ENCODE data around the gene HOXB5. TPM values are rescaled to one million over a fixed set of nuclear protein-coding genes. Genes with fewer than 3 reads are reported as not detected.

Gene HOXB5
- total RNA-seq, 1 experiment from 2014 or later: not detected

- Mint-ChIP-seq H3K36me3 (ENCODE audit: insufficient read depth, unreplicated experiment) (no peaks in the 10 kb centered on the region), H3K27ac (ENCODE audit: unreplicated experiment) (no peak overlapping the region), H3K4me3 (ENCODE audit: unreplicated experiment) (no peak overlapping the region), H3K9me3 (ENCODE audit: unreplicated experiment) (no peaks in the 10 kb centered on the region), H3K4me1 (ENCODE audit: low read depth, unreplicated experiment) (peaks cover 8% of the 10 kb centered on the region), H3K27me3 (ENCODE audit: insufficient read depth, unreplicated experiment) (peaks cover 18% of the 10 kb centered on the region)
- TF ChIP-seq CTCF (IDR thresholded peaks at IDR 0.05; ENCODE audit: insufficient read depth in 1 of 2, low read depth in 1 of 2, low read length in 1 of 2, severe bottlenecking in 1 of 2, unreplicated experiment in 1 of 2): no peak
- Histone ChIP-seq H3K9me3 (no peaks in the 10 kb centered on the region), H3K4me3 (ENCODE audit: low read depth, low read length) (no peak overlapping the region), H3K27me3 (replicated peaks; ENCODE audit: control insufficient read depth, insufficient read depth, low read length) (peaks cover 14% of the 10 kb centered on the region), H3K4me1 (peaks cover 20% of the 10 kb centered on the region), H3K36me3 (ENCODE audit: control insufficient read depth, insufficient read depth, low read length) (no peaks in the 10 kb centered on the region)
- DNase-seq: peak; percentile 66 to 83
- no TSS peak for BruUV-seq (replicated peaks)
- POLR2A ChIA-PET: no interaction called here
- intact Hi-C loops (cut with micrococcal nuclease; ENCODE audit: unreplicated experiment): no loop called here
- CTCF ChIA-PET: interaction anchor here (0.6 kb wide), 1 partner anchor 253 kb away, joined by 5 read pairs; no protein-coding TSS in a partner anchor
Measured at GRCh38 chr17:48630925-48631692, 37.5 kb upstream of the HOXB5 start.

DNA sequence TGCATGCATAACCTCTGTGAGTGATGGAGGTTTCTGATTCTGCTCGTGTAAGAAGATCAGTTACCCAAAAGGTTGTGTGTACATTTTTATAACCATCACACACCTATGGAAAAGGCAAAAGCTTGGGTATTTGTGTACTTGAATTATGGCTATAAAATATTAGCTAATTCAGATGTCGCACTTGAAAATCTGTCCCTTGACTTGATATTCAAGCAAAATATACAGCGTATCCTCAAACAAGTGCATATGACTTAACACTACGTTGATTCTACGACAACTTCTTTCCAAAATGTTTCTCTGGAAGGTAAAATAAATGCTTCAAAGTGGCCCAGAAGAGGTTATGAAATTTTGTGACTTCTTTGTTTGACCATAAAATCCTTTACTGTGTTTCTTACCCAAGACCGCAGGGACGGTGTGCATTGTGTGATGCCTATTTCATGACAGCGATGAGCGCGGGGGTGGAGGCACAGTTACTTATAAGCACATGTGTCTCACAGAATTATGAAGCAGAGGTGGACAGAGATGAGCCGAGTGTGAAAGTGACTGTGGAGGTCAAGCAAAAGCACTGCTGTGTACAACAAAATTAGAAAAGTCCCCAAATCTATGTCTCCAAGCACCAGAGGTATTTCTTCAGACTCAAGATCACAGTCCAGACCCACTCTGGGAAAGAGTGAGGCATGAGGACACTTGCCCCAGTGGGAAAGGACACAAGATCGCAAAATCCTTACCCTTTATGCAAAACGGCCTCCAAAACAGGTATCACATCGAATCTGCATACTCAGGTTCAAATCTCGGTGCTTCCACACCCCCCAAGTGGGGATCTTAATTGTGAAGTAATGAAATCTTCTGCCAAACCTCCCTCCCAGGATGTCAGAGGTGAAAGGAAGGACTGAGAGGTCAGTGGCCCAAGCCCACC, 36.7 kb upstream of the HOXB5 start:
- ChIA-PET CTCF (no interaction called here), POLR2A (no interaction called here)
- TF ChIP-seq CTCF (IDR thresholded peaks at IDR 0.05; ENCODE audit: insufficient read depth in 1 of 2, low read depth in 1 of 2, low read length in 1 of 2, severe bottlenecking in 1 of 2, unreplicated experiment in 1 of 2): no peak
- H3K9me3 Mint-ChIP-seq (ENCODE audit: unreplicated experiment): no peaks in the 10 kb centered on the region
- Histone ChIP-seq H3K36me3 (ENCODE audit: control insufficient read depth, insufficient read depth, low read length) (no peaks in the 10 kb centered on the region), H3K4me1 (peaks cover 20% of the 10 kb centered on the region), H3K4me3 (ENCODE audit: low read depth, low read length) (no peak overlapping the region), H3K27me3 (replicated peaks; ENCODE audit: control insufficient read depth, insufficient read depth, low read length) (peaks cover 15% of the 10 kb centered on the region), H3K9me3 (no peaks in the 10 kb centered on the region)
- DNase-seq: no peak
- no peak overlapping the region for H3K4me3 Mint-ChIP-seq (ENCODE audit: unreplicated experiment)
- intact Hi-C loops (cut with micrococcal nuclease; ENCODE audit: unreplicated experiment): no loop called here
- H3K27ac Mint-ChIP-seq (ENCODE audit: unreplicated experiment): no peak overlapping the region
- BruUV-seq (replicated peaks): no TSS peak
- H3K36me3 Mint-ChIP-seq (ENCODE audit: insufficient read depth, unreplicated experiment): no peaks in the 10 kb centered on the region
- H3K27me3 Mint-ChIP-seq (ENCODE audit: insufficient read depth, unreplicated experiment): peaks cover 22% of the 10 kb centered on the region
- H3K4me1 Mint-ChIP-seq (ENCODE audit: low read depth, unreplicated experiment): peaks cover 15% of the 10 kb centered on the region

GRCh38 chr17:48629411-48629759, 35.8 kb upstream of the HOXB5 start:
- H3K27me3 ChIP-seq (replicated peaks; ENCODE audit: control insufficient read depth, insufficient read depth, low read length): peaks cover 18% of the 10 kb centered on the region
- no peak for DNase-seq
- H3K27ac Mint-ChIP-seq (ENCODE audit: unreplicated experiment): no peak overlapping the region
- TF ChIP-seq CTCF (IDR thresholded peaks at IDR 0.05; ENCODE audit: insufficient read depth in 1 of 2, low read depth in 1 of 2, low read length in 1 of 2, severe bottlenecking in 1 of 2, unreplicated experiment in 1 of 2): no peak
- BruUV-seq (replicated peaks): no TSS peak
- no peaks in the 10 kb centered on the region for H3K9me3 ChIP-seq
- H3K4me1 ChIP-seq: peaks cover 25% of the 10 kb centered on the region
- H3K4me3 Mint-ChIP-seq (ENCODE audit: unreplicated experiment): no peak overlapping the region
- no peaks in the 10 kb centered on the region for H3K36me3 Mint-ChIP-seq (ENCODE audit: insufficient read depth, unreplicated experiment)
- ChIA-PET POLR2A (no interaction called here), CTCF (interaction anchor here (1.2 kb wide), 1 partner anchor 250 kb away, joined by 3 read pairs; no protein-coding TSS in a partner anchor)
- intact Hi-C loops (cut with micrococcal nuclease; ENCODE audit: unreplicated experiment): no loop called here
- H3K27me3 Mint-ChIP-seq (ENCODE audit: insufficient read depth, unreplicated experiment): peaks cover 25% of the 10 kb centered on the region
- H3K4me1 Mint-ChIP-seq (ENCODE audit: low read depth, unreplicated experiment): peaks cover 15% of the 10 kb centered on the region
- H3K4me3 ChIP-seq (ENCODE audit: low read depth, low read length): no peak overlapping the region
- no peaks in the 10 kb centered on the region for H3K9me3 Mint-ChIP-seq (ENCODE audit: unreplicated experiment)
- H3K36me3 ChIP-seq (ENCODE audit: control insufficient read depth, insufficient read depth, low read length): no peaks in the 10 kb centered on the region

Data from Caco-2 (cell line).